ENCODE measurements around the gene DHRS3. TPM values are rescaled to one million over a fixed set of nuclear protein-coding genes. Genes with fewer than 3 reads are reported as not detected.
A peak's percentile ranks its signal among the peaks of the same experiment; 100 is the strongest.
"Not testable (repeated sequence)": the region's sequence is repeated elsewhere in the genome, so short reads cannot be mapped to it uniquely, and the experiment has no call there.

Gene DHRS3
- total RNA-seq: 20.5 TPM
- 56.8 TPM for polyA plus RNA-seq
- long read RNA-seq, donor 1: 0 reads
- long read RNA-seq, donor 2, transcript DHRS3-204 (6 exons, 1,722 nt): major isoform, 19 of 19 reads
- long read RNA-seq, donor 2, partial matches to known transcripts: 0 of 19 reads
- long read RNA-seq, donor 2, other reads (novel, unspliced or antisense): 0 of 19 reads
- long read RNA-seq, donor 3, transcript DHRS3-204 (6 exons, 1,722 nt): major isoform, 9 of 9 reads
- long read RNA-seq, donor 3, partial matches to known transcripts: 0 of 9 reads
- long read RNA-seq, donor 3, other reads (novel, unspliced or antisense): 0 of 9 reads
- long read RNA-seq, donor 4, transcript DHRS3-204 (6 exons, 1,722 nt): major isoform, 5 of 5 reads
- long read RNA-seq, donor 4, partial matches to known transcripts: 0 of 5 reads
- long read RNA-seq, donor 4, other reads (novel, unspliced or antisense): 0 of 5 reads
- long read RNA-seq, donor 5, transcript DHRS3-204 (6 exons, 1,722 nt): major isoform, 14 of 14 reads
- long read RNA-seq, donor 5, partial matches to known transcripts: 0 of 14 reads
- long read RNA-seq, donor 5, other reads (novel, unspliced or antisense): 0 of 14 reads
- long read RNA-seq, donor 6, transcript DHRS3-204 (6 exons, 1,722 nt): major isoform, 11 of 11 reads
- long read RNA-seq, donor 6, partial matches to known transcripts: 0 of 11 reads
- long read RNA-seq, donor 6, other reads (novel, unspliced or antisense): 0 of 11 reads
- long read RNA-seq, donor 7, transcript DHRS3-204 (6 exons, 1,722 nt): major isoform, 9 of 9 reads
- long read RNA-seq, donor 7, partial matches to known transcripts: 0 of 9 reads
- long read RNA-seq, donor 7, other reads (novel, unspliced or antisense): 0 of 9 reads
- long read RNA-seq, donor 8, partial matches to known transcripts: 0 of 1 reads
- long read RNA-seq, donor 8, other reads (novel, unspliced or antisense): 0 of 1 reads
- long read RNA-seq, donor 9, partial matches to known transcripts: 0 of 3 reads
- long read RNA-seq, donor 9, other reads (novel, unspliced or antisense): 0 of 3 reads
- long read RNA-seq, donor 10, partial matches to known transcripts: 0 of 1 reads
- long read RNA-seq, donor 10, other reads (novel, unspliced or antisense): 0 of 1 reads

- Histone ChIP-seq H3K9me3 (ENCODE audit: control insufficient read depth in 2 of 2, insufficient read depth in 1 of 2, low read length in 1 of 2) (no peaks in the 10 kb centered on the region), H3K27me3 (ENCODE audit: control insufficient read depth in 2 of 2, insufficient read depth in 1 of 2, low read length in 1 of 2) (peaks cover 0 to 52% of the 10 kb centered on the region in 2 donors), H3K4me1 (ENCODE audit: control insufficient read depth in 2 of 2, insufficient read depth in 2 of 2, low read length in 2 of 2) (peaks cover 20 to 49% of the 10 kb centered on the region in 2 donors), H3K27ac (ENCODE audit: low read depth in 1 of 2, low read length in 1 of 2) (peak within 1 kb of the TSS; percentile 84 to 91), H3K4me3 (ENCODE audit: low read length in 2 of 2) (peak within 1 kb of the TSS; percentile 64 to 83), H3K36me3 (ENCODE audit: control insufficient read depth in 2 of 2, insufficient read depth in 2 of 2, low read length in 1 of 2) (no peaks in the 10 kb centered on the region)
- DNase-seq (ENCODE audit: low read depth in 6 of 9, low spot score in 9 of 9): peak in 7 of 9 donors; percentile 48 to 84 (median 66)
- under 1% methylated on average over 69 of the region's 69 CpGs for WGBS
These were observed at the start of gene DHRS3 for GRCh38 chr1:12617901-12618660. TSS of gene DHRS3 (minus strand) at chr1:12618210. CDS start at chr1:12617348, 862 bp downstream.

DNA sequence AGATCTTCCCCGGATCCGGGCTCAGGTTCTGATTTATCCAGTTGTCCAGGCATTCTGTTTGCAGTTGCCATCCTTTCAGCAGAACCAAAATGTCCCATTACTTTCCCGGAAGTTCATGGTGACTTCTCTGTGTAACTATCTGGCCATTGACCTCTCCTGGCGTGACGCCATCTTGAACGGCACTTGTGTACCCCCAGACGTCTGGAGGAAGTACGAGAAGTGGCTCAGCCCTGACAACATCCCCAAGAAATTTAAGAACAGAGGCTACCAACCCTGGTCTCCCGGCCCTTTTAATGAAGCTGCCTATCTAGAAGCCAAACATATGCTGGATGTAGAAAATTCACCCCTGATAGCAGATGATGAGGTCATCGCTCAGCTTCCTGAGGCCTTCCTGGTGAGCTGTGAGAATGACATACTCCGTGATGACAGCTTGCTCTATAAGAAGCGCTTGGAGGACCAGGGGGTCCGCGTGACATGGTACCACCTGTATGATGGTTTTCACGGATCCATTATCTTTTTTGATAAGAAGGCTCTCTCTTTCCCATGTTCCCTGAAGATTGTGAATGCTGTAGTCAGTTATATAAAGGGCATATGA, 48.2 kb upstream of the DHRS3 start:
- WGBS: 96% methylated on average over 15 of the region's 15 CpGs
- Histone ChIP-seq H3K27ac (ENCODE audit: low read depth in 1 of 2, low read length in 1 of 2) (no peak overlapping the region), H3K27me3 (ENCODE audit: control insufficient read depth in 2 of 2, insufficient read depth in 1 of 2, low read length in 1 of 2) (no peaks in the 10 kb centered on the region), H3K36me3 (ENCODE audit: control insufficient read depth in 2 of 2, insufficient read depth in 2 of 2, low read length in 1 of 2) (no peaks in the 10 kb centered on the region), H3K4me1 (ENCODE audit: control insufficient read depth in 2 of 2, insufficient read depth in 2 of 2, low read length in 2 of 2) (no peaks in the 10 kb centered on the region), H3K9me3 (ENCODE audit: control insufficient read depth in 2 of 2, insufficient read depth in 1 of 2, low read length in 1 of 2) (peaks cover 3 to 4% of the 10 kb centered on the region in 2 donors), H3K4me3 (ENCODE audit: low read length in 2 of 2) (no peak overlapping the region)
- no peak for DNase-seq (ENCODE audit: low read depth in 6 of 9, low spot score in 9 of 9)

DNA sequence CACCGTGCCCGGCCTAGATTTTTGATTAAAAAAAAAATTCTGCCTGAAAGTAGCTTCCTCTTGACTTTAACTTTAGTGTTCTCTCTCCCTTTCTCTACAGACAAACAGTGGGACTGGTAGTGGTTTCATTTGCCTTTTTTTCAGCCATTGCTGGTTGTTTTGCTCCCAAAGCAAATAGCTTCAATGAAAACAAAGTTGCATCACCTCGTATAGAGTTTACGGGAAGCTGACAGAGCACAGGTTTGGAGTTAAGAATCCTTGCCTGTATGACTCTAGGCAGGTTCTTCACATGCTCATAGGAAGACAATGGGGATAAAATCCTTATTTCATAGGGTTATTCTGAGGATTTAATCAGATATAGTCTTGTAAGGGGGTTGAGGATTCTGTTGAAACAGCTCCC, 47.5 kb upstream of the DHRS3 start:
- DNase-seq (ENCODE audit: low read depth in 6 of 9, low spot score in 9 of 9): no peak
- H3K36me3 ChIP-seq (ENCODE audit: control insufficient read depth in 2 of 2, insufficient read depth in 2 of 2, low read length in 1 of 2): no peaks in the 10 kb centered on the region
- H3K4me3 ChIP-seq (ENCODE audit: low read length in 2 of 2): no peak overlapping the region
- no peaks in the 10 kb centered on the region for H3K27me3 ChIP-seq (ENCODE audit: control insufficient read depth in 2 of 2, insufficient read depth in 1 of 2, low read length in 1 of 2)
- peaks cover 3 to 4% of the 10 kb centered on the region in 2 donors for H3K9me3 ChIP-seq (ENCODE audit: control insufficient read depth in 2 of 2, insufficient read depth in 1 of 2, low read length in 1 of 2)
- no peak overlapping the region for H3K27ac ChIP-seq (ENCODE audit: low read depth in 1 of 2, low read length in 1 of 2)
- 88% methylated on average over 4 of the region's 4 CpGs for WGBS
- no peaks in the 10 kb centered on the region for H3K4me1 ChIP-seq (ENCODE audit: control insufficient read depth in 2 of 2, insufficient read depth in 2 of 2, low read length in 2 of 2)

- no peaks in the 10 kb centered on the region for H3K36me3 ChIP-seq (ENCODE audit: control insufficient read depth in 2 of 2, insufficient read depth in 2 of 2, low read length in 1 of 2)
- no peaks in the 10 kb centered on the region for H3K4me1 ChIP-seq (ENCODE audit: control insufficient read depth in 2 of 2, insufficient read depth in 2 of 2, low read length in 2 of 2)
- no peak overlapping the region for H3K27ac ChIP-seq (ENCODE audit: low read depth in 1 of 2, low read length in 1 of 2)
- no peak overlapping the region for H3K4me3 ChIP-seq (ENCODE audit: low read length in 2 of 2)
- WGBS: 100% methylated on average over 1 of the region's 1 CpG
- no peak for DNase-seq (ENCODE audit: low read depth in 6 of 9, low spot score in 9 of 9)
- H3K9me3 ChIP-seq (ENCODE audit: control insufficient read depth in 2 of 2, insufficient read depth in 1 of 2, low read length in 1 of 2): no peaks in the 10 kb centered on the region
- H3K27me3 ChIP-seq (ENCODE audit: control insufficient read depth in 2 of 2, insufficient read depth in 1 of 2, low read length in 1 of 2): no peaks in the 10 kb centered on the region
These were observed 44.5 kb upstream of the DHRS3 start for GRCh38 chr1:12662556-12662955.

- no peak for DNase-seq (ENCODE audit: low read depth in 6 of 9, low spot score in 9 of 9)
- Histone ChIP-seq H3K36me3 (ENCODE audit: control insufficient read depth in 2 of 2, insufficient read depth in 2 of 2, low read length in 1 of 2) (no peaks in the 10 kb centered on the region), H3K27ac (ENCODE audit: low read depth in 1 of 2, low read length in 1 of 2) (no peak overlapping the region), H3K9me3 (ENCODE audit: control insufficient read depth in 2 of 2, insufficient read depth in 1 of 2, low read length in 1 of 2) (no peaks in the 10 kb centered on the region), H3K4me3 (ENCODE audit: low read length in 2 of 2) (no peak overlapping the region), H3K4me1 (ENCODE audit: control insufficient read depth in 2 of 2, insufficient read depth in 2 of 2, low read length in 2 of 2) (no peaks in the 10 kb centered on the region), H3K27me3 (ENCODE audit: control insufficient read depth in 2 of 2, insufficient read depth in 1 of 2, low read length in 1 of 2) (no peaks in the 10 kb centered on the region)
- WGBS: 96% methylated on average over 6 of the region's 6 CpGs
These were observed 43.7 kb upstream of the DHRS3 start for GRCh38 chr1:12661606-12662219.

- 50% methylated on average over 23 of the region's 23 CpGs for WGBS
- H3K4me3 ChIP-seq (ENCODE audit: low read length in 2 of 2): no peak overlapping the region
- H3K9me3 ChIP-seq (ENCODE audit: control insufficient read depth in 2 of 2, insufficient read depth in 1 of 2, low read length in 1 of 2): no peaks in the 10 kb centered on the region
- H3K27ac ChIP-seq (ENCODE audit: low read depth in 1 of 2, low read length in 1 of 2): no peak overlapping the region
- peak; percentile 30 to 78 (median 59) for DNase-seq (ENCODE audit: low read depth in 6 of 9, low spot score in 9 of 9)
- no peaks in the 10 kb centered on the region for H3K27me3 ChIP-seq (ENCODE audit: control insufficient read depth in 2 of 2, insufficient read depth in 1 of 2, low read length in 1 of 2)
- no peaks in the 10 kb centered on the region for H3K36me3 ChIP-seq (ENCODE audit: control insufficient read depth in 2 of 2, insufficient read depth in 2 of 2, low read length in 1 of 2)
- no peaks in the 10 kb centered on the region for H3K4me1 ChIP-seq (ENCODE audit: control insufficient read depth in 2 of 2, insufficient read depth in 2 of 2, low read length in 2 of 2)
These were observed 40.8 kb upstream of the DHRS3 start for GRCh38 chr1:12658531-12659453.

- not testable (repeated sequence) for H3K27ac ChIP-seq (ENCODE audit: low read depth in 1 of 2, low read length in 1 of 2); H3K4me3 ChIP-seq (ENCODE audit: low read length in 2 of 2); H3K27me3 ChIP-seq (ENCODE audit: control insufficient read depth in 2 of 2, insufficient read depth in 1 of 2, low read length in 1 of 2); H3K4me1 ChIP-seq (ENCODE audit: control insufficient read depth in 2 of 2, insufficient read depth in 2 of 2, low read length in 2 of 2); DNase-seq (ENCODE audit: low read depth in 6 of 9, low spot score in 9 of 9); H3K9me3 ChIP-seq (ENCODE audit: control insufficient read depth in 2 of 2, insufficient read depth in 1 of 2, low read length in 1 of 2); H3K36me3 ChIP-seq (ENCODE audit: control insufficient read depth in 2 of 2, insufficient read depth in 2 of 2, low read length in 1 of 2)
- 93% methylated on average over 9 of the region's 9 CpGs for WGBS
These were observed 40.0 kb upstream of the DHRS3 start for GRCh38 chr1:12657885-12658512.
